H7 (cell line): ENCODE measurements around the gene ITPR1. TPM values are rescaled to one million over a fixed set of nuclear protein-coding genes. Genes with fewer than 3 reads are reported as not detected.

Experiments used
- DNase-seq: peaks from one replicate; pipeline ENCODE4 v3.0.0; 2012
- H3K27me3 ChIP-seq: 2 replicates; pipeline ENCODE4 v1.6.0; 2011; ENCODE audit warnings: mild to moderate bottlenecking, low read length; ENCODE audit not compliant: control insufficient read depth, insufficient read depth
- H3K36me3 ChIP-seq: replicated peaks from 2 replicates; pipeline ENCODE4 v1.5.1; 2011; ENCODE audit warnings: low read length; ENCODE audit not compliant: control insufficient read depth, insufficient read depth
- H3K4me3 ChIP-seq: 2 replicates; pipeline ENCODE4 v1.5.1; 2011; ENCODE audit warnings: low read depth, mild to moderate bottlenecking, control low read depth, low read length, moderate library complexity; ENCODE audit not compliant: insufficient read depth
- total RNA-seq: library from RNA; depleted of rRNA; stranded (reverse); fragments of >200 nt; shearing (Covaris generic); gene quantifications from 2 replicates; pipeline ENCODE4 v1.2.3, GENCODE V29; 2014

ITPR1 gene
- total RNA-seq, 1 experiment from 2014 or later, result 4.4 TPM

GRCh38 chr3:4865714-4866113 is 372.6 kb downstream of the ITPR1 start:
- Histone ChIP-seq H3K4me3 (no peak overlapping the region), H3K36me3 (no peaks in the 10 kb centered on the region), H3K27me3 (peaks cover 2% of the 10 kb centered on the region; the same call in 1 of the 2 replicates)
- no peak for DNase-seq

DNA sequence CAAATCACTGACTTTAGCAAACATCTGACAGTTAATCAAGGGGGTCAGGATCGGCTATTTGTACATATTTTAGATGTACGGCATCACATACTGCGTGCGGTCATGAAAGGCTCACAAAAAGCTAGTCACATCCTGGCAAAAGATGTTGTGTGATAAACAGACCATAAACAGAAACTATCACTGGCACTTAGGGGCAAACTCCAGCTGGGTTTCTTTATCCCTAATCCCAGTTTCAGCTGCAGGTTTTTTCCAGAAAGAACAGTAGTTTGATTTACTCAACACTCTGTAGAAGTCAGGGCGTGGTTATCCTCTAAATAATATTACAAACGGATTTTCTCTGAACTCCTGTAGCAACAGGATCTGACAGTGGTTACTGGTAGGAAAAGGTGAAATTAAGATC is 373.7 kb downstream of the ITPR1 start:
- Histone ChIP-seq H3K4me3 (no peak overlapping the region), H3K36me3 (no peaks in the 10 kb centered on the region), H3K27me3 (peaks cover 2% of the 10 kb centered on the region; the same call in 1 of the 2 replicates)
- no peak for DNase-seq

DNA sequence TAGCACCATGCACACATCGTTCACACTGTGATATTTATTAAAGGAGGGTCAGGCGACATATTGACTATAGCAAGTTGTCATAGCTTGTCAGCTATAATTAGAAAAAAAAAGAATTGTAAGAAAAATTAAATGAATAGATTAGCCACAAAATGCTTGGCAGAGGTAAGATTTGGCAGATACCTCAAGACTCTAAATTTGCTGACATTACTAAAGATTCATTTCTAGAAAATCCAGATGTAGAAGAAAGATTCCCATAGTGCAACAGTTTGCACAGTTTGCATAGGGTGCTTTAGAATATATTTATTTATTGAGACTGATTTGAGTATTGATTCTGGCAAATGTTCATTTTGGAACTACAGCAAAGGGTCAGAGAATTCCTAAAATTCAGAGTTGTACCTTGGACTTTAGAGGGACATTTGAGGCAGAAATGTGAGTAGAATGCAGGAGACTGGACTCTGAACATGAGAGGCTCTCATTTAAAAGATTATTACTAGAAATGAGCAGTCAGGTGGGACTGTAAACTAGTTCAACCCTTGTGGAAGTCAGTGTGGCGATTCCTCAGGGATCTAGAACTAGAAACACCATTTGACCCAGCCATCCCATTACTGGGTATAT is 384.1 kb downstream of the ITPR1 start:
- H3K36me3 ChIP-seq, result no peaks in the 10 kb centered on the region
- no peaks in the 10 kb centered on the region for H3K27me3 ChIP-seq
- no peak overlapping the region for H3K4me3 ChIP-seq
- DNase-seq, result no peak

GRCh38 chr3:4880850-4881249 is 387.7 kb downstream of the ITPR1 start:
- DNase-seq, result no peak
- no peaks in the 10 kb centered on the region for H3K36me3 ChIP-seq
- H3K27me3 ChIP-seq, result no peaks in the 10 kb centered on the region
- no peak overlapping the region for H3K4me3 ChIP-seq

DNA sequence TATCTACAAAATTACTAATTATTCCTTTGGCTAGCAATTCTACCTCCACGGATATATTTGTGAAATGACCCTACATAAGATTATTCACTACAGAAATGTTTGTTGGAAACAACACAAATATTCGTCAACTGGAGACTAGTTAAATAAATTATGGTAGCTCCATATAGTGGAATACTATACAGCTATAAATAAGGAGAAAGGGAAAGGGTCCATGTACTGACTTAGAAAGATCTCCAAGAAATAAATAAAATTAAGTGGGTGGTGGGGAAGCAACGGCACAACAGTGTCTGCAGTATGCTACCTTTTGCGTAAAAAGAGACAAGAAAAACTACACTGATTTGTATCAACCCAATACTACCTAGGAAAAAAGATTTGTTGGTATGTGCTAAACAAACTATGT is 389.4 kb downstream of the ITPR1 start:
- no peaks in the 10 kb centered on the region for H3K36me3 ChIP-seq
- DNase-seq, result no peak
- no peak overlapping the region for H3K4me3 ChIP-seq
- no peaks in the 10 kb centered on the region for H3K27me3 ChIP-seq

- DNase-seq, result no peak
- H3K36me3 ChIP-seq, result no peaks in the 10 kb centered on the region
- no peaks in the 10 kb centered on the region for H3K27me3 ChIP-seq
- no peak overlapping the region for H3K4me3 ChIP-seq
Measured at GRCh38 chr3:4883011-4883410, 389.9 kb downstream of the ITPR1 start.

DNA sequence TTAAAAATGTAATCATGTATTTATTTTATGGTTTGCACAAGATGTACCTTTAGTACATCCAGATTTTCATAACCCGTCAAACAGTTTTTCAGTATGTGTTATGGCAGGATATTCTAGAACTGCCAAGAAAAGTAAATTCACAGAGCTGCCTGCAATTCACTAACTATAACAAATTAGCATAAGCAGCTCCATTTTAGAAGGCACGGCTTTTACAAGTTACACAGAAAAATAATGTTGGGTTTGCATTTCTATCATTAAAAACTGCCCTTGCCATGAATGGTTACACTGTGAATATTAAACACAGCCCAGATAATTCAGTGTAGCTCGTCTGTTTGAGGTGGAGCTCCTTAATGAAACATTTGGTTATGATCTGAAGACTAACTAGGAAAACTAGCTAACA is 391.7 kb downstream of the ITPR1 start:
- no peak for DNase-seq
- Histone ChIP-seq H3K27me3 (no peaks in the 10 kb centered on the region), H3K4me3 (no peak overlapping the region), H3K36me3 (no peaks in the 10 kb centered on the region)

DNA sequence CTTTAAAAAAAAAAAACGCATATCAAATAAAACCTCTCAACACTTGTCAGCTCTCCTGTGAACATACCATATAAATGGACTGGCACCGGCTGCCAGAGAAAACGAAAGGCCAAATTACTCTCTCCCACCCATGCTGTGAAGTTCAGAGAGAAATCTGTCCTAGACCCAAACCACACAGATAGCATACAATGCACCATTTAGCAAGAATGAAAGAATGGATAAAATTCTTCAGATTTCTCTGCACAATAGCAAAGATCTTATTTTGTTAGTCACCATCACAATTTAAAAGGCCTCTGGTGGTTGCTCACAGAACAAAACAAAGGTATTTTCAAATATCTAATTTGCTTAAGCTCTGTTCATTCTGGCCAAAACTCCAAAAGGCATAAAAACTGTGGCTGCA is 392.2 kb downstream of the ITPR1 start:
- Histone ChIP-seq H3K4me3 (no peak overlapping the region), H3K27me3 (no peaks in the 10 kb centered on the region), H3K36me3 (no peaks in the 10 kb centered on the region)
- DNase-seq, result no peak

DNA sequence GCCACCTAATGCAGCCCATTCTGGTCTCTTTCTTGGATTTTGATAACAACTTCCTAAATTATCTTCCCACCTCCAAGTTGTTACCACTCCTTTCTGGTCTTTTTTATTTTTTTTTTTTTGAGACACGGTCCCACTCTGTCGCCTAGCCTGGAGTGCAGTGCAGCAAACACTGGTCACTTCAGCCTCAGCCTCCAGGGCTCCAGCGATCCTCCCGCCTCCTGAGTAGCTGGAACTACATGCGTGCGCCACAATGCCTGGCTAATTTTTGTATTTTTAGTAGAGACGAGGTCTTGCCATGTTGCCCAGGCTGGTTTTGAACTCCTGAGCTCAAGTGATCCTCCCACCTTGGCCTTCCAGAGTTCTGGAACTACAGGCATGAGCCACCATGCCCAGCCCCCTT is 393.3 kb downstream of the ITPR1 start:
- Histone ChIP-seq H3K4me3 (no peak overlapping the region), H3K27me3 (no peaks in the 10 kb centered on the region), H3K36me3 (no peaks in the 10 kb centered on the region)
- DNase-seq, result no peak

- DNase-seq, result no peak
- Histone ChIP-seq H3K36me3 (no peaks in the 10 kb centered on the region), H3K27me3 (no peaks in the 10 kb centered on the region), H3K4me3 (no peak overlapping the region)
Measured at GRCh38 chr3:4887177-4887576, 394.0 kb downstream of the ITPR1 start.

- H3K27me3 ChIP-seq, result no peaks in the 10 kb centered on the region
- H3K4me3 ChIP-seq, result no peak overlapping the region
- DNase-seq, result no peak
- H3K36me3 ChIP-seq, result no peaks in the 10 kb centered on the region
Measured at GRCh38 chr3:4888913-4889846, 396.0 kb downstream of the ITPR1 start.

DNA sequence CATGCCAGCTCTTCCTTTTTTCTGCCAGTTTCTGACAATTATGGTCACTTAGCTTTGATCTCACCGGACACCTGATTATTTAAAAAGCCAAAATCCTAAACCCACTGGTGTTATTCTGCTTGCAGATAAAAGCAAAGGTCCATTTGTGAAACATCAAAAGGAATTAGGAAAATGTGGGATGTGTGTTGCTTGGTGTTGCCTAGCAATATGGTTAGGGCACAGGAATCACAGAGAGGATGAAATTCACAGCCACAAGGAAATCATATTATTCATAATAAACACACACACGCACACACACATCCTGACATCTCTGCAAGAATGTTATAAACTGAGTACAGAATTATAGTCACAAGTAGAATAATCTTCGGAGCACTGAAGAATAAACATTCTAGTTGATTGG is 396.7 kb downstream of the ITPR1 start:
- Histone ChIP-seq H3K36me3 (no peaks in the 10 kb centered on the region), H3K4me3 (no peak overlapping the region), H3K27me3 (no peaks in the 10 kb centered on the region)
- no peak for DNase-seq

DNA sequence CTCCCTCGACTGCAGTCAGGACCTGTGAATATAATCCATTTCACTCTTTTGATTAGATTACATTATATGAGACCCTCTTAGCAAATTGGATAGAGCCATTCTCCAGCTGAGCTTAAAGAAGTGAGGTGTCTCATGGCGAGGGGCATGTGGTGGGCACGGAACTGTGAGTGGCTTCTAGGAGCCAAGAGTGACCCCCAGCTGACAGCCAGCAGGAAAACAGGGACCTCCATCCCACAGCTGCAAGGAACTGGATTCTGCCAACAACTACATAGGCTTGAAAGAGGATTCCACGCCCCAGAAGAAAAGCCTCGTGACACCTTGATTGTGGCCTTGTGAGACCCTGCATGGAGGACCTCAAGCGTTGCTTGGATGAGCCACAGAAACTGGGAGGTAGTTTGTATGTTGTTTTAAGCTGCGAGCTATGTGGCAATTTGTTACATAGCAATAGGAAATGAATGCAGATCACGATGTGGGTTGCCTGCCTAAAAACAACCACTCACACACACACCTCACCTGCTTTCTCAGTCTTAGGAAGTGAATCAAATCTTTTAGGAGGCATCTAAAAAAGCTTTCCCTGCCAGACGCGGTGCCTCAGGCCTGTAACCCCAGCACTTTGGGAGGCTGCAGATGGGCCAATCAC is 401.9 kb downstream of the ITPR1 start:
- no peaks in the 10 kb centered on the region for H3K27me3 ChIP-seq

GRCh38 chr3:4895838-4896237 is 402.7 kb downstream of the ITPR1 start:
- Histone ChIP-seq H3K27me3 (no peaks in the 10 kb centered on the region), H3K4me3 (no peak overlapping the region), H3K36me3 (no peaks in the 10 kb centered on the region)
- no peak for DNase-seq

More for the DNA sequence above, 401.9 kb downstream of the ITPR1 start:
- H3K36me3 ChIP-seq, result no peaks in the 10 kb centered on the region
- no peak for DNase-seq
- no peak overlapping the region for H3K4me3 ChIP-seq
